OCI-LY7 (cell line): ENCODE results near the gene SLC25A25.
A peak's percentile ranks its signal among the peaks of the same experiment; 100 is the strongest.
"Not testable (repeated sequence)": the region's sequence is repeated elsewhere in the genome, so short reads cannot be mapped to it uniquely, and the experiment has no call there.

Source experiments
- CTCF ChIP-seq: fragments of 200-600 bp; sonication (generic); conservative IDR thresholded peaks from 2 replicates; pipeline ENCODE4 v1.5.1; 2014; ENCODE audit warnings: mild to moderate bottlenecking, antibody characterized with exemption, low read length, moderate library complexity, mixed read lengths
- EZH2phosphoT487 ChIP-seq: fragments of 200-600 bp; sonication (generic); IDR thresholded peaks from 2 replicates; pipeline ENCODE4 v1.6.1; 2018; ENCODE audit warnings: low read depth, borderline replicate concordance, mild to moderate bottlenecking, mixed run types, antibody characterized with exemption, low read length, moderate library complexity, mixed read lengths

DNA sequence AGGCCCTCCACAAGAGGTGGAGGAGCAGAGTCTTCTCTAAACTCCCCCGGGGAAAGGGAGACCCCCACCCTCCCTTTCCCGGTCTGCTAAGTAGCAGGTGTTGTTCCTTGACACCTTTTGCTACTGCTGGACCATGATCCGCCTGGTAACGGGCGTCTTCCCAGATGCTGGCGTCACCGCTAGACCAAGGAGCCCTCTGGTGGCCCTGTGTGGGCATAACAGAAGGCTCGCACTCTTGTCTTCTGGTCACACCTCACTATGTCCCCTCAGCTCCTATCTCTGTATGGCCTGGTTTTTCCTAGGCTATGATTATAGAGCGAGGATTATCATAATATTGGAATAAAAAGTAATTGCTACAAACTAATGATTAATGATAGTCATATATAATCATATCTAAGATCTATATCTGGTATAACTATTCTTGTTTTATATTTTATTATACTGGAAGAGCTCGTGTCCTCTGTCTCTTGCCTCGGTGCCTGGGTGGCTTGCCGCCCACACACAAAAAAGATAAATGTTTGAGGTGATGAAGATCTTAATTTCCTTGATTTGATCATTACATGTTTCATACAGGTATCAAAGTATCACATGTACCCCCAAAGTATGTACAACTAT, 62.1 kb downstream of the SLC25A25 start:
- TF ChIP-seq CTCF: peak; percentile 51; the same call in 1 of the 2 replicates
- not testable (repeated sequence) for TF ChIP-seq EZH2phosphoT487
